ENCODE measurements around the gene RAB6A.
A peak's percentile ranks its signal among the peaks of the same experiment; 100 is the strongest.

RAB6A gene

DNA sequence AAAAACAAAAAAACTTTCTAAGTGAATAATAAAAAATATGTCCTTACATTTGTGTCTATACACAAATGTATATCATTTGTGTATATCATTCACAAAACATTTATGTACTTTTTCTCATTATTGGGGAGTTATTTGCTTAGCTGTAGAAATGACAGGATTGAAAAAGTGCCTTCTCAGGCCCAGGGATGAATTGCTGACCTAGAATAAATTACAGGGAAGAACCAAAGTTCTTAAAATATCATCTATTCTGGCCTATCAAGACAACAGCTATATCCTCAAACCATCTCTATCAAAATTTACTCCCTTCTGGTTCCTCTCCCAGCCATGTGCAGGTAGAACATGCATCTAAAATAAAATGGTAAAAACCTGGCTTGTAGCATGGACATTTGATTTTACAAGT lies 1.9 kb upstream of the RAB6A start:
- Histone ChIP-seq H3K4me2 (ENCODE audit: low read length) (no peak overlapping the region), H2BK5ac (ENCODE audit: low read depth, low read length, poor library complexity) (no peak overlapping the region), H3K14ac (ENCODE audit: low read length) (no peak overlapping the region), H3K36me3 (ENCODE audit: control insufficient read depth in 1 of 2, insufficient read depth in 2 of 2, low read length in 2 of 2) (no peaks in the 10 kb centered on the region), H4K8ac (ENCODE audit: low read depth, low read length) (no peak overlapping the region), H3K27me3 (ENCODE audit: insufficient read depth, low read length) (no peaks in the 10 kb centered on the region), H2BK120ac (ENCODE audit: insufficient read depth, low read length, poor library complexity) (no peak overlapping the region), H3K18ac (ENCODE audit: low read length) (no peak overlapping the region), H3K4me1 (ENCODE audit: control insufficient read depth in 1 of 2, insufficient read depth in 2 of 2, low read length in 2 of 2) (no peaks in the 10 kb centered on the region), H3K9ac (ENCODE audit: low read length) (no peak overlapping the region), H3K79me1 (ENCODE audit: low read length) (peaks cover 15% of the 10 kb centered on the region), H3K4ac (ENCODE audit: low read depth, low read length) (no peak overlapping the region), H2BK12ac (ENCODE audit: low read length) (no peak overlapping the region), H3K23ac (ENCODE audit: low read length) (no peak overlapping the region), H2AK5ac (ENCODE audit: low read length) (no peak overlapping the region), H3K27ac (ENCODE audit: low read depth, low read length) (no peak overlapping the region), H3K4me3 (ENCODE audit: low read depth, low read length) (no peak overlapping the region), H2AFZ (ENCODE audit: insufficient read depth, low read length, poor library complexity) (no peak overlapping the region), H3K9me3 (ENCODE audit: insufficient read depth, low read depth, low read length) (no peaks in the 10 kb centered on the region), H4K12ac (ENCODE audit: low read depth, low read length) (no peak overlapping the region), H4K91ac (ENCODE audit: low read depth, low read length) (no peak overlapping the region), H3K79me2 (ENCODE audit: control insufficient read depth, insufficient read depth, low read length, poor library complexity) (peaks cover 12% of the 10 kb centered on the region)
- no peak for DNase-seq

- H3K79me2 ChIP-seq (ENCODE audit: control insufficient read depth, insufficient read depth, low read length, poor library complexity), result peaks cover 18% of the 10 kb centered on the region
- peak overlapping the region; percentile 69 for H4K91ac ChIP-seq (ENCODE audit: low read depth, low read length)
- H3K4me2 ChIP-seq (ENCODE audit: low read length), result peak overlapping the region; percentile 60
- no peak overlapping the region for H3K18ac ChIP-seq (ENCODE audit: low read length)
- DNase-seq, result no peak
- H4K8ac ChIP-seq (ENCODE audit: low read depth, low read length), result peak overlapping the region; percentile 63
- H2AK5ac ChIP-seq (ENCODE audit: low read length), result no peak overlapping the region
- no CpG with 5 or more reads among the region's 16 CpGs for WGBS (ENCODE audit: extremely low coverage, insufficient coverage, insufficient read length)
- H3K4me1 ChIP-seq (ENCODE audit: control insufficient read depth in 1 of 2, insufficient read depth in 2 of 2, low read length in 2 of 2), result no peaks in the 10 kb centered on the region
- H3K4ac ChIP-seq (ENCODE audit: low read depth, low read length), result no peak overlapping the region
- no peak overlapping the region for H3K23ac ChIP-seq (ENCODE audit: low read length)
- no peak overlapping the region for H3K27ac ChIP-seq (ENCODE audit: low read depth, low read length)
- H3K27me3 ChIP-seq (ENCODE audit: insufficient read depth, low read length), result no peaks in the 10 kb centered on the region
- H2BK120ac ChIP-seq (ENCODE audit: insufficient read depth, low read length, poor library complexity), result no peak overlapping the region
- H3K36me3 ChIP-seq (ENCODE audit: control insufficient read depth in 1 of 2, insufficient read depth in 2 of 2, low read length in 2 of 2), result no peaks in the 10 kb centered on the region
- H2BK5ac ChIP-seq (ENCODE audit: low read depth, low read length, poor library complexity), result no peak overlapping the region
- H3K9me3 ChIP-seq (ENCODE audit: insufficient read depth, low read depth, low read length), result no peaks in the 10 kb centered on the region
- peak overlapping the region; percentile 27 for H2AFZ ChIP-seq (ENCODE audit: insufficient read depth, low read length, poor library complexity)
- H4K12ac ChIP-seq (ENCODE audit: low read depth, low read length), result peak overlapping the region; percentile 5
- H3K79me1 ChIP-seq (ENCODE audit: low read length), result peaks cover 15% of the 10 kb centered on the region
- no peak overlapping the region for H3K9ac ChIP-seq (ENCODE audit: low read length)
- no peak overlapping the region for H3K4me3 ChIP-seq (ENCODE audit: low read depth, low read length)
- no peak overlapping the region for H2BK12ac ChIP-seq (ENCODE audit: low read length)
- H3K14ac ChIP-seq (ENCODE audit: low read length), result no peak overlapping the region
Observed at GRCh38 chr11:73761403-73761945, 600 bp upstream of the RAB6A start.

- Histone ChIP-seq H3K4me2 (ENCODE audit: low read length) (peak overlapping the region; percentile 90), H3K23ac (ENCODE audit: low read length) (no peak overlapping the region), H4K91ac (ENCODE audit: low read depth, low read length) (peak overlapping the region; percentile 94), H2BK120ac (ENCODE audit: insufficient read depth, low read length, poor library complexity) (peak overlapping the region; percentile 81), H4K12ac (ENCODE audit: low read depth, low read length) (peak overlapping the region; percentile 91), H3K4ac (ENCODE audit: low read depth, low read length) (peak overlapping the region; percentile 99), H2AFZ (ENCODE audit: insufficient read depth, low read length, poor library complexity) (peak overlapping the region; percentile 89), H4K8ac (ENCODE audit: low read depth, low read length) (peak overlapping the region; percentile 92), H2BK5ac (ENCODE audit: low read depth, low read length, poor library complexity) (peak overlapping the region; percentile 92), H3K36me3 (ENCODE audit: control insufficient read depth in 1 of 2, insufficient read depth in 2 of 2, low read length in 2 of 2) (peaks cover 0 to 3% of the 10 kb centered on the region in 2 experiments), H3K79me1 (ENCODE audit: low read length) (peaks cover 15% of the 10 kb centered on the region), H3K27ac (ENCODE audit: low read depth, low read length) (peak overlapping the region; percentile 92), H2AK5ac (ENCODE audit: low read length) (peak overlapping the region; percentile 91), H2BK12ac (ENCODE audit: low read length) (peak overlapping the region; percentile 30), H3K79me2 (ENCODE audit: control insufficient read depth, insufficient read depth, low read length, poor library complexity) (peaks cover 20% of the 10 kb centered on the region), H3K9me3 (ENCODE audit: insufficient read depth, low read depth, low read length) (no peaks in the 10 kb centered on the region), H3K18ac (ENCODE audit: low read length) (peak overlapping the region; percentile 96), H3K27me3 (ENCODE audit: insufficient read depth, low read length) (no peaks in the 10 kb centered on the region), H3K9ac (ENCODE audit: low read length) (peak overlapping the region; percentile 98), H3K4me3 (ENCODE audit: low read depth, low read length) (peak overlapping the region; percentile 98), H3K4me1 (ENCODE audit: control insufficient read depth in 1 of 2, insufficient read depth in 2 of 2, low read length in 2 of 2) (no peaks in the 10 kb centered on the region), H3K14ac (ENCODE audit: low read length) (peak overlapping the region; percentile 99)
- WGBS (ENCODE audit: extremely low coverage, insufficient coverage, insufficient read length), result no CpG with 5 or more reads among the region's 44 CpGs
- peak in 1 of 2 donors; percentile 17 for DNase-seq
Observed at GRCh38 chr11:73760135-73760678, 667 bp downstream of the RAB6A start.

DNA sequence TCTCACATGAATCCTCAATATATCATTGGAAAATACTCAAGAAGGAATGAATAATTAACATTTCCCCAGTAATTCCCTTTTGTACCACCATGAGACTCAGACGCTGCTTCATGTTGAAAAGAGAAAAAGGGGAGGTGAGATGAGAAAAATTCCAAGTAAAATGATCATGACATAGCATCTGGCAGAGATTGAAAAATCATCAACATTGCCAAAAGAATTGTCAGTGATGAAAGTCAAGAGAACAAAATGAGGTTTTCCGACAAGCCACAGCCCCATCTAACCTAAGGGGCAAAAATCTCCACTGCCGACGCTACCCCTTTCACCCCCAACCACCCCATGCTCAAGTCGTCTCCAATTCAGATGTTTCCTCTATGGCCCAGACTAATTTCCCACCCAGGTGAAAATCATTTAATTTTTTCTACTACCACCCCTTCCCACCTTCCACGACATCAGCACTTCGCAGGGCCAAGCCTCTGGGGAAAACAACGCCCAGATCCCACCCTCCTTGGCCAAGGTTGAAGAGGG lies 1.2 kb downstream of the RAB6A start:
- Histone ChIP-seq H3K18ac (ENCODE audit: low read length) (peak overlapping the region; percentile 43), H3K9ac (ENCODE audit: low read length) (peak overlapping the region; percentile 98), H3K14ac (ENCODE audit: low read length) (peak overlapping the region; percentile 74), H2BK5ac (ENCODE audit: low read depth, low read length, poor library complexity) (peak overlapping the region; percentile 49), H4K91ac (ENCODE audit: low read depth, low read length) (peak overlapping the region; percentile 94), H3K79me1 (ENCODE audit: low read length) (peaks cover 15% of the 10 kb centered on the region), H2AK5ac (ENCODE audit: low read length) (no peak overlapping the region), H4K8ac (ENCODE audit: low read depth, low read length) (peak overlapping the region; percentile 47), H3K4me2 (ENCODE audit: low read length) (peak overlapping the region; percentile 90), H4K12ac (ENCODE audit: low read depth, low read length) (peak overlapping the region; percentile 46), H2BK120ac (ENCODE audit: insufficient read depth, low read length, poor library complexity) (peak overlapping the region; percentile 39), H3K4ac (ENCODE audit: low read depth, low read length) (peak overlapping the region; percentile 99), H3K27ac (ENCODE audit: low read depth, low read length) (peak overlapping the region; percentile 92), H3K23ac (ENCODE audit: low read length) (no peak overlapping the region), H2AFZ (ENCODE audit: insufficient read depth, low read length, poor library complexity) (peak overlapping the region; percentile 89), H3K36me3 (ENCODE audit: control insufficient read depth in 1 of 2, insufficient read depth in 2 of 2, low read length in 2 of 2) (peaks cover 0 to 3% of the 10 kb centered on the region in 2 experiments), H3K4me1 (ENCODE audit: control insufficient read depth in 1 of 2, insufficient read depth in 2 of 2, low read length in 2 of 2) (no peaks in the 10 kb centered on the region), H3K4me3 (ENCODE audit: low read depth, low read length) (peak overlapping the region; percentile 98), H2BK12ac (ENCODE audit: low read length) (no peak overlapping the region), H3K9me3 (ENCODE audit: insufficient read depth, low read depth, low read length) (no peaks in the 10 kb centered on the region), H3K79me2 (ENCODE audit: control insufficient read depth, insufficient read depth, low read length, poor library complexity) (peaks cover 20% of the 10 kb centered on the region), H3K27me3 (ENCODE audit: insufficient read depth, low read length) (no peaks in the 10 kb centered on the region)
- DNase-seq, result peak in 1 of 2 donors; percentile 49
- WGBS (ENCODE audit: extremely low coverage, insufficient coverage, insufficient read length), result no CpG with 5 or more reads among the region's 8 CpGs
